A673 (cell line): Measurements from ENCODE around the gene RIPOR3. TPM values are rescaled to one million over a fixed set of nuclear protein-coding genes. Genes with fewer than 3 reads are reported as not detected.

Experiments used
- BruUV-seq: library from RNA; stranded (reverse); fragments of 400-500 nt; replicated peaks from 2 replicates; lab custom pipeline; 2021; lab: Mats Ljungman, UMichigan
- CTCF ChIA-PET: fragments of 300-600 bp; sonication (Branson Sonifier 250); formaldehyde crosslinking; loops from one replicate; lab custom pipeline; 2022; ENCODE audit warnings: antibody characterized with exemption; lab: Charles Lee
- POLR2A ChIA-PET: fragments of 300-600 bp; sonication (Branson Sonifier 250); formaldehyde crosslinking; loops from one replicate; lab custom pipeline; 2022; ENCODE audit warnings: antibody characterized with exemption; ENCODE audit not compliant: low non-redundant PET; lab: Charles Lee
- DNase-seq: peaks from one replicate; pipeline ENCODE4 v3.0.0-alpha.2; 2015; ENCODE audit warnings: low spot score
- H3K27ac ChIP-seq: fragments of 200-600 bp; sonication (generic); 2 replicates; pipeline ENCODE4 v1.5.1; 2016; ENCODE audit warnings: mixed run types, low read depth, mild to moderate bottlenecking, mixed read lengths, antibody characterized with exemption, low read length; ENCODE audit not compliant: poor library complexity, severe bottlenecking
- H3K27me3 ChIP-seq: fragments of 200-600 bp; sonication (generic); replicated peaks from 2 replicates; pipeline ENCODE4 v1.6.1; 2017; ENCODE audit warnings: mixed run types, low read depth, mild to moderate bottlenecking, mixed read lengths, antibody characterized with exemption, low read length; ENCODE audit not compliant: insufficient read depth, poor library complexity
- H3K36me3 ChIP-seq: fragments of 200-600 bp; sonication (generic); 2 replicates; pipeline ENCODE4 v1.6.1; 2016; ENCODE audit warnings: mixed run types, mild to moderate bottlenecking, mixed read lengths, antibody characterized with exemption, low read length; ENCODE audit not compliant: insufficient read depth, poor library complexity, severe bottlenecking
- H3K4me1 ChIP-seq: fragments of 200-600 bp; sonication (generic); 2 replicates; pipeline ENCODE4 v1.6.1; 2017; ENCODE audit warnings: mixed run types, mild to moderate bottlenecking, mixed read lengths, antibody characterized with exemption, low read length; ENCODE audit not compliant: insufficient read depth, poor library complexity, severe bottlenecking
- H3K4me3 ChIP-seq: fragments of 200-600 bp; sonication (generic); 2 replicates; pipeline ENCODE4 v1.5.1; 2016; ENCODE audit warnings: low read depth, mixed run types, mild to moderate bottlenecking, mixed read lengths, low read length; ENCODE audit not compliant: poor library complexity, severe bottlenecking
- H3K9me3 ChIP-seq: fragments of 200-600 bp; sonication (generic); 2 replicates; pipeline ENCODE4 v1.6.1; 2016; ENCODE audit warnings: mixed run types, low read depth, mild to moderate bottlenecking, mixed read lengths, antibody characterized with exemption, low read length; ENCODE audit not compliant: poor library complexity, severe bottlenecking
- CTCF ChIP-seq: fragments of 300-800, 200-600 bp; sonication (generic); conservative IDR thresholded peaks from 2 replicates; pipeline ENCODE4 v1.5.1; 2017; ENCODE audit warnings: low read depth, mild to moderate bottlenecking, antibody characterized with exemption, low read length, moderate library complexity, mixed read lengths
- EZH2 ChIP-seq: fragments of 200-600 bp; sonication (generic); IDR thresholded peaks from 2 replicates; pipeline ENCODE4 v1.6.1; 2017; ENCODE audit warnings: borderline replicate concordance, low read depth, mild to moderate bottlenecking, mixed read lengths, antibody characterized with exemption, low read length; ENCODE audit not compliant: poor library complexity, severe bottlenecking
- intact Hi-C: fragments of 100-400 bp; cut with micrococcal nuclease; formaldehyde crosslinking; loops from one replicate; pipeline ENCODE4 v1.10.0; 2022; ENCODE audit not compliant: unreplicated experiment
- total RNA-seq: library from RNA; stranded (reverse); gene quantifications from 2 replicates; pipeline ENCODE4 v1.2.3, GENCODE V29; 2021

Gene RIPOR3
- total RNA-seq, 1 experiment from 2014 or later: 19.1 TPM

- TF ChIP-seq EZH2 (no peak), CTCF (no peak)
- BruUV-seq: no TSS peak
- Histone ChIP-seq H3K4me1 (no peaks in the 10 kb centered on the region), H3K9me3 (no peaks in the 10 kb centered on the region), H3K27ac (no peak overlapping the region), H3K27me3 (no peaks in the 10 kb centered on the region), H3K36me3 (no peaks in the 10 kb centered on the region), H3K4me3 (no peak overlapping the region)
- DNase-seq: no peak
- ChIA-PET CTCF (no interaction called here), POLR2A (no interaction called here)
- intact Hi-C loops: no loop called here
Observed at GRCh38 chr20:50609438-50609989, 81.8 kb downstream of the RIPOR3 start.

- CTCF ChIA-PET: no interaction called here
- H3K9me3 ChIP-seq: no peaks in the 10 kb centered on the region
- no peak overlapping the region for H3K4me3 ChIP-seq
- TF ChIP-seq EZH2: no peak
- no peak for TF ChIP-seq CTCF
- POLR2A ChIA-PET: no interaction called here
- intact Hi-C loops: no loop called here
- H3K4me1 ChIP-seq: no peaks in the 10 kb centered on the region
- BruUV-seq: no TSS peak
- no peaks in the 10 kb centered on the region for H3K36me3 ChIP-seq
- no peaks in the 10 kb centered on the region for H3K27me3 ChIP-seq
- H3K27ac ChIP-seq: no peak overlapping the region
- no peak for DNase-seq
Observed at GRCh38 chr20:50608750-50609104, 82.6 kb downstream of the RIPOR3 start.

- Histone ChIP-seq H3K4me1 (no peaks in the 10 kb centered on the region), H3K36me3 (no peaks in the 10 kb centered on the region), H3K27ac (no peak overlapping the region), H3K9me3 (no peaks in the 10 kb centered on the region), H3K4me3 (no peak overlapping the region), H3K27me3 (no peaks in the 10 kb centered on the region)
- BruUV-seq: no TSS peak
- intact Hi-C loops: no loop called here
- DNase-seq: no peak
- no peak for TF ChIP-seq EZH2
- no peak for TF ChIP-seq CTCF
- ChIA-PET CTCF (no interaction called here), POLR2A (no interaction called here)
Observed at GRCh38 chr20:50607850-50608749, 83.2 kb downstream of the RIPOR3 start.
